Renal cortical epithelial cell (primary cell): Measurements from ENCODE around the gene SSTR5. TPM values are rescaled to one million over a fixed set of nuclear protein-coding genes. Genes with fewer than 3 reads are reported as not detected.
A peak's percentile ranks its signal among the peaks of the same experiment; 100 is the strongest.
"Not testable (repeated sequence)": the region's sequence is repeated elsewhere in the genome, so short reads cannot be mapped to it uniquely, and the experiment has no call there.

Experiments used
- DNase-seq: peaks from one replicate; pipeline ENCODE4 v3.0.0-alpha.2; 2011; ENCODE audit warnings: low read depth
- total RNA-seq: library from RNA; depleted of rRNA; stranded (reverse); fragments of >200 nt; gene quantifications from 2 replicates; pipeline ENCODE4 v1.2.3, GENCODE V29; 2014

Gene SSTR5
- total RNA-seq, 1 donor from 2014 or later = 0.40 TPM

DNA sequence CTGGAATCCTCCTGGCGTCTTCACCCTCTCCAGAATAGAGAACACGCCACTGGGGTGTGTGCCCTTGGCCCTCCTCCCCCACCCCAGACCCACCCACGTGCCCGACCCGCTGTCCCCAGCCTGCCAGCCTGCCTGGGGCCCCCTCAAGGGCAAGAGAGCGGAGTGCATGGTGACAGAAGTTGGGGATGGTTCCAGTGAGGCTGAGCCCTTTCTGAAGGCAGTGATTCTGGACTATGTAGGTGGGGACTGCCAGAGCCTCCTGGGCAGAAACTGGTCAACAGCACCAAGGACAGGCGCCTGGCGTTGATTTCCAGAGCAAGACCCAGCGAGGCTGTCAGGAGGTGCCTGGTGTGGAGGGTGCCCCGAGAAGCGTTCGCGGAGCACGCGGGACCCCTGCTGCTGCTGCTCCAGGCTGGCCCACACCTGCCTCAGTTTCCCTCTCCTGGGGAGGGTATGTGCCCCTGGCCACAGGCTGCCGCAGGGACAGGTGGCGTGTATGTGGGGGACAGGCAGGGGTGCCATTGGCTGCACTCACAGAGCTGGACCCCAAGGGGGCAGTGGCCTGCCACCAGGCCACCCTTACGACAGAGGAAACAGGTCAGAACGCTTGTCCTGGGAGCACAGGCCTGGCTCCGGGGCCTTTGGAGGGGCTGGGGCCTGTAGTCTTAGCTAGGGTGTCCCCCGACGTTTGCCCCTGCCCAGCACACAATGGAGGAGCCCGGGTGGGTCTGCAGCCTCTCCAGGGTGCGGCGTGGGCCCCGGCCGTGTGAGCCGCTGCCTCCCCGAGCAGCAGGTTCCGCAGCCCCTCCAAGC lies 1.2 kb downstream of the SSTR5 start:
- DNase-seq = no peak

DNA sequence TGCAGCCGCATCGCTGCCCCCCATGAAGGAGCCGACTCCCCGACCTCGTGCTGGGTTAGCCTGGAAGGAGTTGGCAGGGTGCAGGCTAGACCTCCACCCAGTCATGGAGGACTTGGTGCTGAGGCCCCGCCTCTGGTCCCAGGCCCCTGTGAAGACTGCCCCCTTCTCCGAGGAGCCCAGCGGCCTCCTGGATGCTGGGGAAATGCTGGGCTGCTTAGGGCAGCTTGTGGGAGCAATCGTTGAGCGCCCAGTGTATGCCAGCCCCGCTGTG lies 1.8 kb downstream of the SSTR5 start:
- DNase-seq = no peak

DNA sequence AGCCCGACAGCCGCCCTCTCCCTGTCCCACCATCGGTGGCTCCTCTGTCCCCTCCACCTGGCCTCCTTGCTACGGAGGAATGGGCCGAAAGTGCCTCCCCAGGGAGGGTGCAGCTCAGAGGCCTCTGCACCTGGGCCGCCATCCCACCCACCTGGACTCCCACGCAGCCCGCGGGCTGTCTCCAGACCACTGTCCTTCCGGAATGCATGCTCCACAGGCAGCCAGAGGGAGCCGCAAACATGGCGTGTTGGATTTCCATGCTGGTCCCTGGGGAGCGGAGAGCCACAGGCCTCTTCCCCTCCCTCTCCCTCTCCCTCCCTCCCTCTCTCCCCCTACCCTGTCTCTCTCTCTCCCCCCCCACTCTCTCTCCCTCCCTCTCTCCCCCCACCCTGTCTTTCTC lies 3.0 kb downstream of the SSTR5 start:
- DNase-seq = no peak

GRCh38 chr16:1076801-1077576 lies 4.4 kb downstream of the SSTR5 start:
- DNase-seq = no peak

- no peak for DNase-seq
Observed at GRCh38 chr16:1077877-1078578, 5.5 kb downstream of the SSTR5 start.

DNA sequence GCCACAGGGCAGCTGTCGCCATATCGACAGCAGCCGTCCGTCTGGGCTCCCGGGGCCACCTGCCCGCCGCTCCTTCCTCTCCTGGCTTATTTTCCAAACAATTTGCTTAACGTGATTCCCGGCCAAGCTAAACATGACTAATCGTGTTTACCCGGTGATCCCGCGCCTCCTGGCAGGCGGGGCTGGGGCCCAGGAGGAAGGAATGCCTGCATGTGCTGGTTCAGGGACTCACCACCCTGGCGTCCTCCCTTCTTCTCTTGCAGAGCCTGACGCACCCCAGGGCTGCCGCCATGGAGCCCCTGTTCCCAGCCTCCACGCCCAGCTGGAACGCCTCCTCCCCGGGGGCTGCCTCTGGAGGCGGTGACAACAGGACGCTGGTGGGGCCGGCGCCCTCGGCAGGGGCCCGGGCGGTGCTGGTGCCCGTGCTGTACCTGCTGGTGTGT lies 6.1 kb downstream of the SSTR5 start:
- peak; percentile 76 for DNase-seq

- no peak for DNase-seq
Observed at GRCh38 chr16:1079341-1079740, 6.8 kb downstream of the SSTR5 start.

DNA sequence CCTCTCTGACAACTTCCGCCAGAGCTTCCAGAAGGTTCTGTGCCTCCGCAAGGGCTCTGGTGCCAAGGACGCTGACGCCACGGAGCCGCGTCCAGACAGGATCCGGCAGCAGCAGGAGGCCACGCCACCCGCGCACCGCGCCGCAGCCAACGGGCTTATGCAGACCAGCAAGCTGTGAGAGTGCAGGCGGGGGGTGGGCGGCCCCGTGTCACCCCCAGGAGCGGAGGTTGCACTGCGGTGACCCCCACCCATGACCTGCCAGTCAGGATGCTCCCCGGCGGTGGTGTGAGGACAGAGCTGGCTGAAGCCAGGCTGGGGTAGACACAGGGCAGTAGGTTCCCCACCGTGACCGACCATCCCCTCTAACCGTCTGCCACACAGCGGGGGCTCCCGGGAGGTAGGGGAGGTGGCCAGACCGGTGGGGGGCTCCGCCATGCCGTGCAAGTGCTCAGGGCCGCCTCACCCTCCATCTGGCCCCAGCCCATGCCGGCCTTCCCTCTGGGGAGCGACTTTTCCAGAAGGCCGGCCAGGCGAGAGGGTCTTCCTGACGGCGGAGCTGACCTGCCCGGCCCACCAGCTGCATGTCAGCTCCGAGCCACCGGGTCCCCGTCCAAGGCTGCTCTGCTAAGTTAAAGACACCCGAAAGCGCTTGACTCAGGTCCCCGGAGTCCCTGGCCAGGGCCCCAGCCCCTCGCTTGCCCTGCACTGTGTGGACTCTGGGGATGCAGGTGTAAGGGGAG lies 7.4 kb downstream of the SSTR5 start:
- no peak for DNase-seq

- no peak for DNase-seq
Observed at GRCh38 chr16:1080801-1081733, 8.5 kb downstream of the SSTR5 start.

DNA sequence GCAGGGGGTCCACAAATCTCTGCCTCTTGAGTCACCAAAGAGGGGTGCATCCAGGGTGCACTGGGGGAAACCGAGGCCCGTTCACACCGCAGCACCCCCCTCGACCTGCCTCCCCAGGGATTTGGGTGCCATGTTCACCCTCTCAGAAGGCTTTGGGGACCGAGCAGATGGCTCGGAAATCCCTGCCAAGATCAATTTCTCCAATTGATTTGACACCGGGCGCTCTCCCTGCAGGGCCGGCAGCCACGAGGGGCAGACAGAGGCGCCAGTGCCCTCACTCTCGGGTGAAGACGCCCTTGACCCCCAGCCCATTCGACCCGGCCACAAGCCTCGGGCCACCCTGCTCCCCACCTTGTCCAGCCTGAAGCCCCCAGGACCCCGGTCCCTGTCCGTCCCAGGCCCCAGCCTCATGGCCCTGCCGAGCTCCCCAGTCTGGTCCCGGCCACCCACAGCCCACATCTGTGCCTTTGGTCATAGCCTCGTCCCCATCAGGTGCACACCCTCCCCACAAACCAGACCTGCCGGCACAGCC lies 9.3 kb downstream of the SSTR5 start:
- no peak for DNase-seq

GRCh38 chr16:1082266-1082951 lies 9.9 kb downstream of the SSTR5 start:
- DNase-seq = peak; percentile 34

DNA sequence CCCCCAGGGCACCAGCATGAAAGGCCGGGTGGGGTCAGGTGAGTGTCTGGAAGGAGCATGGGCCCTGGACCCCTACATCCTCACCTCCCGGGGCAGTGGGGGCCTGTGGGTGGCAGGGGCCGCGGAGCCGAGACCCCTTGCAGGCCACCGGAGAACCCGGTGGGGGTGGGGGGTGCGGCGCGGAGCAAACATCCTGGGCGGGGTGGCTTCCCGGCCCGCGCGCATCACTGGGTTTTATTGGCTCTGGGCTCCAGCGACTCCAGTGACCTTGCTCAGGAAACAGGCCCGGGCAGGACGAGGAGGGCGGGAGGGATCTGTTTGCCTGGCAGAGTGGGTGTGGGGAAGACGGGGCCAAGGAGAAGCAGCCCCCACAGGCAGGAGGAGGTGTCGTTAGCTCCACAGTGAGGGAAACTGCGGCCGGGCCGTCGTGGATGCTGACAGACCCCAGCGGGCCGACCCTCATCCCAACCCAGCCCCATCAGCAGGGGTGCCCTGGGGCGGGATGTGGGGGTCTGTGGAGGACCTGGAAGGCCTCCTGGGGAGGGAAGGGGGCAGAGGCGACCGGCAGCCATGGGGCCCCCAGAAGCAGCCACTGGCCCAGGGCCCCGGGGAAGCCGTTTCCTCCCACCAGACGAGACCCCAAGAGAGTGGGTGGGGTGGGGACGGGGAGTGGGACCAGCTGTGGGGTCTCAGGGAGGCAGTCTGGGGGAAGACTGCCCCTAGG lies 10.6 kb downstream of the SSTR5 start:
- DNase-seq = peak; percentile 18

DNA sequence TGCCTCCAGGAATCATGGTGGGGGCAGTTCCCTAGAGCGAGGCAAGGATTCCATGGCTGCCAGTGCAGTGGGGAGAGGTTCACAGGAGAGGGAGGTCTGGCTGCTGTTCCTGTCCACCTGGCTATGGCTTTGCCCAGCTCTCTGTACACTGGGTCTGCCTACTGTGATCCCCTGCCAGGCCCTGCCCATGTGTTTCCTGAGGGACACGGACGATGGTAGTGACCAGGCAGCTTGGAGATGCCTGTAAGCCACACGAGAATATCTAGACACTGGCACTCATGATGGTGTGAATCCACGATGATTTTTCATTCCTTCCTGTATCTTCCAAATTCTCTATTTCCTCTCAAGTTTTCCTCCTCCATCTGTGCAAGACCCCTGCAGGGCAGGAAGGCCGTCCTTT lies 12.4 kb downstream of the SSTR5 start:
- no peak for DNase-seq

DNA sequence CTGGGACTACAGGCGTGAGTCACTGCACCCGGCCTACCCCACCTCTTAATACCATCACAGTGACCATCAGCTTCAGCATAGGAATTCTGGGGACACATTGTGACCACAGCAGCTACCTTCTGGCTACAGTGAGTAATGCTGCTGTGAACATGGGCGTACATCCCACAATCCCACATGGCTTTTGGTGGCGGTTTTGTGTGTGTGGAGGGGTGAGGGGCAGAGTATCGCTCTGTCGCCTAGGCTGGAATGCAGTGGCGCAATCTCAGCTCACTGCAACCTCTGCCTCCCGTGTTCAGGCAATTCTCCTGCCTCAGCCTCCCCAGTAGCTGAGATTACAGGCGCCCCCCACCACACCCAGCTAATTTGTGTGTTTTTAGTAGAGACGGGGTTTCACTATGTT lies 13.9 kb downstream of the SSTR5 start:
- not testable (repeated sequence) for DNase-seq

GRCh38 chr16:1088295-1089170 lies 16.0 kb downstream of the SSTR5 start:
- no peak for DNase-seq

DNA sequence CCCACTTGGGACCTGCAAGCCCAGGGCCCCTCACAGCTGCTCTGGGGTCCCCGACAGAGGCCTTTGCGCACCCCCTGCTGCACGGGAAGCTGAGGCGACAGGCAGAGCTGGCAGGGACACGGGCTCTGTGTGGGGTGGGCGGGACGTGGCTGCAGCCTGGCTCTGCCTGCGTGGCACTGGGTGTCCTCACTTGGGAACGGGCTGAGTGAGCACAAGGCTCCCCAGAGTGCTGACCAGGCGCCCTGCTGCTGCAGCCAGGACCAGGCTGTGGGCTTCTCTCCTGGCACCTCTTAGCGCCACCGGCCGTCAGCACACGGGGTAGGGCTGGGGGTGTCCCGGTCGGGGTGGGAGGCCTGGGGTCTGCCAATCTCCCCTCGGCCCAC lies 16.9 kb downstream of the SSTR5 start:
- DNase-seq = no peak

GRCh38 chr16:1089822-1090619 lies 17.5 kb downstream of the SSTR5 start:
- peak; percentile 3 for DNase-seq
